Kidney epithelial cell (primary cell): Measurements from ENCODE around the gene VPREB3. TPM values are rescaled to one million over a fixed set of nuclear protein-coding genes. Genes with fewer than 3 reads are reported as not detected.

Source experiments
- DNase-seq: peaks from one replicate; pipeline ENCODE4 v3.0.0-alpha.2; 2010; ENCODE audit warnings: low read depth
- H3K27me3 ChIP-seq: 2 replicates; pipeline ENCODE4 v1.6.0; 2011; ENCODE audit warnings: low read length; ENCODE audit not compliant: control insufficient read depth, insufficient read depth
- H3K36me3 ChIP-seq: 2 replicates; pipeline ENCODE4 v1.5.1; 2011; ENCODE audit warnings: low read length; ENCODE audit not compliant: control insufficient read depth, insufficient read depth
- H3K4me3 ChIP-seq: 2 replicates; pipeline ENCODE4 v1.5.1; 2011; ENCODE audit warnings: low read depth, mild to moderate bottlenecking, control low read depth, low read length
- CTCF ChIP-seq: IDR thresholded peaks from 2 replicates; pipeline ENCODE4 v1.5.1; 2011; ENCODE audit warnings: mild to moderate bottlenecking, moderate library complexity, low read length, control low read depth, inconsistent platforms; ENCODE audit not compliant: insufficient read depth, poor library complexity, severe bottlenecking
- total RNA-seq: library from RNA; depleted of rRNA; stranded (reverse); fragments of >200 nt; gene quantifications from 2 replicates; pipeline ENCODE4 v1.2.3, GENCODE V29; 2015

Gene VPREB3
- total RNA-seq, 1 donor from 2014 or later: not detected

GRCh38 chr22:23714596-23715578, 39.3 kb downstream of the VPREB3 start:
- H3K4me3 ChIP-seq: no peak overlapping the region
- no peaks in the 10 kb centered on the region for H3K27me3 ChIP-seq
- H3K36me3 ChIP-seq: no peaks in the 10 kb centered on the region
- TF ChIP-seq CTCF: no peak
- no peak for DNase-seq

DNA sequence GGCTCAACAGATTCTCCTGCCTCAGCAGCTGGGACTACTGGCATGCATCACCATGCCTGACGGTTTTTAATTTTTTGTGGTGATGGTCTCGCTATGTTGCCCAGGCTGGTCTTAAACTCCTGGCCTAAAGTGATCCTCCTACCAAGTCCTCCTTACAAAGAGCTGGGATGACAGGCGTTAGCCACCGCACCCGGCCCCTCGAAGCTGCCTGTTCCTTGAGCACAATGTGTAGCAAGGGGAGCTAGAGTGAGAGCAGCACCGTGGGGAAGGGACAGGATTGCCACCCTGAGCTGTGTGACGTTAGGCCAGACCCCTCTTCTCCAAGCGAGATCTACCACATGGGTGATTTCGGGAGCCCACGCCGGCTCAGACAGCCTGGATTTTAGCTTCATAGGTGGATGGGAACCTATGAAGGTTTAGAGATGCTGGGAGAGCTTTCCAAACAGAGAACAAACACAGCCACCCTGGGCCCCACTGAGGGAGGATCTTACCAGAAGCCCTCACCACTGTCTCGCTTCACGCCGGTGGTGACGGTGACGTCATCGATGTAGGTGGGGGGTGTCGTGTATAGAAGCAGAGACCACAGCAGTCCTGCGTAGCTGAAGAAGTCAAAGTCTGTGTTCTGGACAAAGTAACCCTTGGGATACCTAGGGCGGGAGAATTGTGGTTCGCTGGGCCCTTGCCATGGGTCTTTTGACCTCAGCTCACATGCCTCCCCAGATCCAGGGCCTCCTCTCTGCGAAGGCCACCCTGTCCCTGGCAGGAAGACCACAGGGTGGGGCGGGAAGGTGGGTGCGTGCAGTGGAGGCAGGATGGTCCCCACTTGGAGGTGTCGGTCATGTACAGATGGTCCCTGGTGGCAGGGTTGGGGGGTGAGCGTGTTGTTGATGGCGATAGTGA, 40.3 kb downstream of the VPREB3 start:
- H3K4me3 ChIP-seq: no peak overlapping the region
- H3K27me3 ChIP-seq: no peaks in the 10 kb centered on the region
- no peak for DNase-seq
- TF ChIP-seq CTCF: no peak
- no peaks in the 10 kb centered on the region for H3K36me3 ChIP-seq

- H3K27me3 ChIP-seq: no peaks in the 10 kb centered on the region
- no peak for TF ChIP-seq CTCF
- H3K4me3 ChIP-seq: no peak overlapping the region
- no peak for DNase-seq
- H3K36me3 ChIP-seq: no peaks in the 10 kb centered on the region
Observed at GRCh38 chr22:23712256-23712655, 42.0 kb downstream of the VPREB3 start.

DNA sequence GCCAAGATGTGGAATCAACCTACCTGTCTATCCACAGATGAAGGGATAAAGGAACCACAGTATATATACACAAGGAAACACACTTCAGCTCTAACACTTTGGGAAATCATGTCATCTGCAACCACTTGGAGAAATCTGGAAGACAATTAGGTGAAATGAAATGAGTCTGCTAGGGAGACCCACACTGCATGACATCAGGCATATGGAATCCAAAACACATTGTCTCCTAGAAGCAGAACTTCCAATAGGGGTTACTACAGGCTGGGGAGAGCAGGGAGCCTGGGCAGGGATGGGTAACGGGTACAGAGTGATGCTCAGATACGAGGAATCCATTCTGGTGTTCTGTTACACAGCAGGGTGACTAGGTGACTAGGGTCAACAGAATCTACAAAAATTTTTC, 45.1 kb downstream of the VPREB3 start:
- Histone ChIP-seq H3K4me3 (no peak overlapping the region), H3K36me3 (no peaks in the 10 kb centered on the region), H3K27me3 (no peaks in the 10 kb centered on the region)
- no peak for DNase-seq
- TF ChIP-seq CTCF: no peak

DNA sequence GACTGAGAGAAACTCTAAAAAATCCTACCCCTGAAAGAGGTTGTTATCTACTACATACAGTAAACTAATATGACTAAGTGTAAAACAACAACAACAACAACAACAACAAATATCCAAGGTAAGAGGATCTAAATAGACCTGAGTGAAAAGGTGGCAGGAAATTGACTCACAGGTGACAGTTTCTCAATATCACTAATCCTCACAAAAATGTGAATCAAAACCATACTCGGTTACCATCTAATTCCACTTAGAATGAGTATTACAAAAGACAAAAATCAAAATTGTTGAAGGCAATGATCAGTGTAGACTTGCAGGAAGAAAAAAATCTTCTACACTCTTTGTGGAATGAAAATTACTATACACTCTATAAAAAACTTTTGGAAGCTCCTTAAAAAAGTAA, 46.0 kb downstream of the VPREB3 start:
- Histone ChIP-seq H3K27me3 (no peaks in the 10 kb centered on the region), H3K36me3 (no peaks in the 10 kb centered on the region), H3K4me3 (no peak overlapping the region)
- no peak for TF ChIP-seq CTCF
- DNase-seq: no peak
